ENCODE measurements around the gene ATP10B.
"Not testable (repeated sequence)": the region's sequence is repeated elsewhere in the genome, so short reads cannot be mapped to it uniquely, and the experiment has no call there.

The ATP10B gene

DNA sequence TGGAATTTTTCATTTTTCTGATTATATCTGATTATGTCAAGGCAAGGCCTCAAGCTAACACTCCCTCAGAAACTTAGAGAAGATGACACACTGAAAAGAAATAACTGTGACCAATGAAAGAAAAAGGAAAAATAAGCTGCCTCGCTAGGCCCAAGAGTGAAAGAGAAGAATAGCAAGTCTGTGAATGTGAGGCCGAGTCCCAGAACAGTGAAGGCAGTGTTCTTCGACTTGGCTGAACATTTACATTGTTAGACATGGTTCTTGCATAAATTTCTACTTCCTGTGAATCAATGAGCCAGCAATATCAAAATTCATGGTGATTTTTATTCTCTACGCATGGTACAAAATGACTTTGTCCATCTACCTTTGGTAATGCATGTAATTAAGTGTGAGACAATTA, at the start of gene ATP10B:
Gene ATP10B (minus strand): TSS at position 163 of the 400 bp plus-strand sequence. CDS start 164,137 bp downstream, outside the sequence.
- DNase-seq = no peak

DNA sequence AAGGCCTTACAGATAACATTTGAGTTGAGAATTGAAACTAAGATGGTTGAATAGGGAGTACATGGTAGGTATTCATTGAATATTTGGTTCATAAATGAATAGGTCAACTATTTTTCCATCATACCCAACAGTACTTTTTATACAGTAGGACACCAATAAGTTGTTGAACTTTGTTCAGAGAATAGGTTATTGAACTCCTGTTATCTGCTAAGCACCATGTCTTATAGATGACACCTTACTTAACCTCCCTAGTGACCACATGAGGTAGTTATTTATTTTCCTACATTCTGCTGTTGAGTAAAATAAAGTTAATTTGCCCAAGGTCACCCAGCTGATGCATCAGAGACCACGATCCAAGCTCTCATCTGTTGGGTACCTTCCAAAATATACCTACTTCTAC, 49.6 kb upstream of the ATP10B start:
- no peak for DNase-seq

GRCh38 chr5:160899735-160900134, 47.7 kb upstream of the ATP10B start:
- DNase-seq = no peak

GRCh38 chr5:160893180-160893964, 41.4 kb upstream of the ATP10B start:
- DNase-seq = not testable (repeated sequence)

DNA sequence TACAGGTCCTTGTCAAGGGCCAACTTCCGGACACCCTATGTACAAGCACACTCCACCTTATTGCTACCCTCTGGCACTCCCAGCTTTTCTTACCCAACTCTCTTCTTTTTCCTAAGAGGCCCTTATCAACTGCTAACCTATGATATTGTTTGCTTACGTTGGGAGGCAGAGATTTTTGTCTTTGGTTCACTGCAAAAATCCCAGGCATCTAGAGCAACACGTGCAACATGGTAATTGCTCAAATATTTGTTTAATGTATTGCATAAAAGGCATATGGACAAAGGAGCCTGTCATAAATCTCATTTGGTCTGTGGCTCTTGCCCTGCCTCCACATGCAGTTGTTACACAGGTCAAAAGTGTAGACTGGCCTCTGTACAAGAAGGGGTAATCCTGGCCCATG, 35.8 kb upstream of the ATP10B start:
- DNase-seq = no peak

- DNase-seq = not testable (repeated sequence)
Observed at GRCh38 chr5:160873560-160874200, 21.7 kb upstream of the ATP10B start.

- DNase-seq = no peak
Observed at GRCh38 chr5:160869989-160870521, 18.0 kb upstream of the ATP10B start.

DNA sequence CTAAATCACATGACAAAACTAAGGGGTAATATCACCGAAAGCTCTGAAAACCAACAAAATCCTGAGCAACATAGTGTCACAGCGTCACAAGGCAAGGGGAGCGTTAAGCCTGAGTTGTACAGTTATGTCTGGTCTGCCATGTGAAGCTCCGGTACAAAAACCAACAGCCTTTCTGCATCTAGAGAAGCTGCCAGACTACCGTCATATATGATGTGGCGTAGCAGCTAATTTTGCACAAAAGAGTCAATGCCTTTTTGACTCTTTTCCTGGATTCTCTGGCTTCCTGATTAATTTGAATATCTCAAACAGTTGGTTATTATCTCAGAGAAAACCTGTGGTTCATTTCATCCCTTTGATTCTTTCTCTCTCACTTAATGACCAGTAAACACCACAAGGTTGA, 16.0 kb upstream of the ATP10B start:
- no peak for DNase-seq

DNA sequence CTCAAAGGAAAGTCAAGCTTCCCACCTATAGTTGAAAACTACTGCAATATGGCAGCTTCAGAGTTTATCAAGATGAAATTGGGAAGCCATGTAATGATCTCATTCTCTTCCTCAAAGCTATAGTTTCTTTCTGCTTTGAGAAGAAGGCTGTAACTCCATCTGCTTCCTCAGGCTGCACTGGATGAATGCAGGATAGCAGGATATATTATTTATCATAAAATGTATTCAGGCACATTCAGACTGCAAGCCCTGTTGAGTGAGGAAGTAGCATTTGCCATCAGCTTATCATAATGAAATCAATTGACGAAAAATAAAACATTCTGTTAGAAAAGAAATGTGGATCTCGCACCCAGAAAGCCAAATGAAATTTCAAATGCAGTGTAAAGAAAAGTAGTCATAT, 560 bp downstream of the ATP10B start:
- DNase-seq = no peak

GRCh38 chr5:160850421-160850820, 1.6 kb downstream of the ATP10B start:
- DNase-seq = no peak

- DNase-seq = no peak
Observed at GRCh38 chr5:160847526-160848085, 4.4 kb downstream of the ATP10B start.

- no peak for DNase-seq
Observed at GRCh38 chr5:160846642-160847041, 5.4 kb downstream of the ATP10B start.

GRCh38 chr5:160844177-160844576, 7.8 kb downstream of the ATP10B start:
- no peak for DNase-seq

DNA sequence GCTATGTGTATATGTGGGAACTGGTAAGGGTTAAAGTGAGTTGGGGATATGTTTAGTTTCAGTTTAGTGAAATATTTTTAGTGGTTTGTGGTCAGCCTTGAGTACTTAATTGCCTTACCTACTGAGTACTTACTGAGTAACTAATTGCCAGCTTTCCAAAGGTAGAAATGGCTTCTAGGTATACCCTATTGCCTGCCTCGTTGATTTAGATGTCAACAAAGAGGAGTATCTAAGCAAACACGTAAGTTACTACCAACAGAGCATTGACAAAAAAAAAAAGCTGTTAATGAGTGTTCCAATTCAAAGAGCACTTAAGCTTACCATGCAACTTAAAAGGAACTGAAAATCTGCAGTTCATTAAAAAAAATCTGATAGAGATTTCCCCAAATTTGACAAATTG, 8.8 kb downstream of the ATP10B start:
- no peak for DNase-seq

- DNase-seq = no peak
Observed at GRCh38 chr5:160837749-160838593, 14.0 kb downstream of the ATP10B start.

DNA sequence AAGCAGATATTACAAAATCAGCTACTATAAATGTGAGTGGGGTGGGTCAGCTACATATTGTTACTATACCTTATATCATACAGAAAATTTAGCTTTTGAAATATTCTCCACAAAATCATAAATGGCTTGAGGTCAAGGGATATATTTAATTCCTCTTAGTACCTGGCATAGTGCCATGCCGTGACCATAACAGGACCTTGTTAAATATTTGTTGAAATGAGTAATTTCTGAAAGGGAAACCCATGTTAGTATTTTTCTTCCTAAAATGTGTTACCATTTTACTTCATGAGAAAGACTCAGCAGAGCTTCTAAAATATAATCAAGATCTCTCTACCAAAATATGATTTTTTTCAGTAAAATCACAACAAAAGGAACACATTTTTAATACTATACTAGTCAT, 14.8 kb downstream of the ATP10B start:
- DNase-seq = no peak

DNA sequence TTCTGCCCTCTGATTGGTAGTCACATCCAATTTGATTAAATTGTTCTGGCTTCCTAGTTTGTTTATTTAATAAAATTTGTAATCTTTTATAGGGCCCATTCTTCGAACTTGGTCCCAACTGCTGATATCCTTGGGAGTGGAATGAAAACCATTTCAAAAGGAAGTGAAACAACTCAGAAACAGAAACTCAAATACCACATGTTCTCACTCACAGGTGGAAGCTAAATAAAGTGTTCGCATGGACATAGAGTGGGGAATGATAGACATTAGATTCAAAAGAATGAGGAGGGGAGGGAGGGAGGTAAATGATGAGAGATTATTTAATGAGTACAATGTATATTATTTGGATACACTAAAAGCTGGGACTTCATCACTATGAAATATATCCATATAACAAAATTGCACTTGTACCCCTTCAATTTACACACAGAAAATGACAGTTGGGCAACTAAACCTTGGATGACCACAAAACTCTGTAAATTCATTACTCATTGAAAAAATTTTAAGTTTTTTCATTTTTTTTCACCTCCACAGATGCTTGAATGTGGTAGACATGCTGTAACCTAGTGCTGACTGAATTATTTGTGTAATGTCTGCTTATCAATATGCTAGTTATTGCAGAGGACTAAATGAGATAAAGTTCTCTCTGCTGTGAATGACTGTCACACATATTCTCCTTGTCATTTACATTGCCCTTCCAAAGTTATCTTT, 16.0 kb downstream of the ATP10B start:
- DNase-seq = no peak

DNA sequence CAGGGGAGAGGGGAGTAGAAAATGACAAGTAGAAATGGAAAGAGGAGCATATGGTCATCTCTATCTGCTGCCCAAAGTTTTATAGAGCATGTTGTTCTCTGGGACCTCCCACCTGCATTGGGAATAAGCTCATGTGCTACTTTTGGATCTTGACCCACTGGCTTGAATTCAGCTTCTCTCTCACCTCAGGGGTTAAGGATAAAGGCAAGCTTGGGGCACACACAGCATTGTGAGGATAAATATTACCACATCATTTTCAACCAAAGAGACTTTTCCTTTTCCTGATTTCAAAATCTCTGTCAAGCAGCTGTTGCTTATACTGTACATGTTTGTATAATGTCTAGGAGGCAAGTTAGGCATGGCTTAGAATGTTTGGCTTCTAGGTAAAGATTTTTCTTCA, 16.6 kb downstream of the ATP10B start:
- DNase-seq = no peak

DNA sequence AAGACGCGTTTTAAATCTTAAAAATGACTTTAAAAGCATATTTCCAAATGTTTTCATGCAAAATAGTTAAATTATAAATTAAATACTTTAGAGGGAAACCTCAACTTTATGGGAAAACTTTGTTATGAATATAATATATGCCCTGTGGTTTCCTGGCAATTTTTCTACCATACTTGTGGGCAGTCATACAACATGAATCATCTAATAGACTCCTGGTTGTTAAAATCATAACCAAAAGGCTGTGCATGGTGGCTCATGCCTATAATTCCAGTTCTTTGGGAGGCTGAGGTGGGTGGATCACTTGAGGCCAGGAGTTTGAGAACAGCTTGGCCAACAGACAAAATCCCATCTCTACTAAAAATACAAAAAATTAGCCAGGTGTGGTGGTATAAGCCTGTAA, 18.2 kb downstream of the ATP10B start:
- DNase-seq = no peak

GRCh38 chr5:160831801-160832200, 20.2 kb downstream of the ATP10B start:
- DNase-seq = no peak

DNA sequence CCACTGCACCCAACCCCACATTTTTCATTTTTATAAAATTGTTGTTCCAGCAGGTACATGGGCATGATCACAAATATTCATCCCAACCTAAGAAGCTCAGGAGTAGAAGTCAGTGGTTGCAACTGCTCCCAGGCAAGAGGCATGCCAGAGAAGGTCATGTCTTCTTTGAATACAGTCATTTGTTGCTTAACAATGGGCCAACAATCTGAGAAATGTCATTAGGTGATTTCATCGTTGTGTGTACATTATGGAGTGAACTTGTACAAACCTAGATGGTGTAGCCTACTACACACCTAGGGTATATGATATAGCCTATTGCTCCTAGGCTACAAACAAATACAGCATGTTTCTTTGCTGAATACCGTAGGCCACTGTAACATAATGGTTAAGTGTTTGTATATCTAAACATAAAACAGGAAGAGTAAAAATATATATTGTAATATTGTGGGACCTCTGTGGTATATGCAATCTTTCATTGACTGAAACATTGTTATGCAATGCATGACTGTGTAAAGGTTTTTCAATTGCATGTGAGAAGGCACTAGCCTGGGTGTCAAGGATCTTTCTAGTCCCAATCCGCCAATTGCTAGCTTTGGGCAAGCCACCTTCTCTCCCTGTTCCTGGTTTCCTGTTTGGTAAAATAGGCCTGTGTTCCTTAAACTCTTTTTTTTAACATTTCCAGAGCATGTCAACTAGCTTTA, 27.6 kb downstream of the ATP10B start:
- no peak for DNase-seq

GRCh38 chr5:160812996-160813395, 39.0 kb downstream of the ATP10B start:
- not testable (repeated sequence) for DNase-seq
